ENCODE results near the gene FGF19. TPM values are rescaled to one million over a fixed set of nuclear protein-coding genes. Genes with fewer than 3 reads are reported as not detected.
A peak's percentile ranks its signal among the peaks of the same experiment; 100 is the strongest.
"Not testable (repeated sequence)": the region's sequence is repeated elsewhere in the genome, so short reads cannot be mapped to it uniquely, and the experiment has no call there.

The FGF19 gene
- polyA plus RNA-seq, 1 donor: 0.04 TPM

DNA sequence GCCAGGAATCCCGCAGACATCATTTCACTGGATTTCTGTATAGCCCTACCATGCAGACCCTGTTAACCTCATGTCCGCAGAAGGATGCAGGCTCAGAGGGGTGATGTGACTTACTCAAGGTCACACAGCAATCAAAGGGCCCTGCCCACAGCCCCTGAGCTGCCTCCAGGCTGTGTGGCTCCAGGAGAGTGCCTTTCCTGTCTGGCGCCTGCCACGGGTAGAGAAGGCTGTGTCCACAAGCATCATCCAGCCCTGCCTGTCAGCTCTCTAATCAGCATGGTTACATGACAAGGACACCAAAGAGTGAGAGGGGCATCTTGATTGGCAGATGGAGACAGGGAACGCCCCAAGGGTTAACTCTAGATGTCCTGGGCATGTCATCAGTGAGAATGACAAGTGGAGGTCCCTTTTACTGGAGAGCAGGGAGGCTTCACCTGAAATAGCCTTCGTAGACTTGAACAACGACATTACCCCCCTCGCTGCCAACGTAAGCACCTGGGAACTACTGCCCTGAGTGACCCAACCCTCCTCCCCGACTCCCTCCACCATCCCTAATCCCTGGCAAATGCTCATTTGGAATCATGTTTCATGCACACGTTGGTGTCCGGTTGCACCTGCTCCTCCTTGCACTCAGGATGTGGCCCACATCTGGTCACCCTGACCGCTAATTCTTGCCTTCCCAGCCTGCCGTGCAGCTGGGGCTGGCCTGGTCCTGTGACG, 6.9 kb downstream of the FGF19 start:
- H3K9me3 ChIP-seq (ENCODE audit: control insufficient read depth, low read depth, low read length): peaks cover 3% of the 10 kb centered on the region
- no peak overlapping the region for H3K4me3 ChIP-seq (ENCODE audit: low read length)
- peaks cover 12% of the 10 kb centered on the region for H3K27me3 ChIP-seq (ENCODE audit: control insufficient read depth, insufficient read depth, low read length)
- WGBS (ENCODE audit: insufficient coverage, low lambda C conversion rate): no CpG with 5 or more reads among the region's 15 CpGs
- no peak overlapping the region for H3K27ac ChIP-seq (ENCODE audit: low read length)
- H3K36me3 ChIP-seq (ENCODE audit: control insufficient read depth, insufficient read depth, low read length): no peaks in the 10 kb centered on the region
- peaks cover 17% of the 10 kb centered on the region for H3K4me1 ChIP-seq (ENCODE audit: control insufficient read depth, insufficient read depth, low read length)
- DNase-seq: no peak

DNA sequence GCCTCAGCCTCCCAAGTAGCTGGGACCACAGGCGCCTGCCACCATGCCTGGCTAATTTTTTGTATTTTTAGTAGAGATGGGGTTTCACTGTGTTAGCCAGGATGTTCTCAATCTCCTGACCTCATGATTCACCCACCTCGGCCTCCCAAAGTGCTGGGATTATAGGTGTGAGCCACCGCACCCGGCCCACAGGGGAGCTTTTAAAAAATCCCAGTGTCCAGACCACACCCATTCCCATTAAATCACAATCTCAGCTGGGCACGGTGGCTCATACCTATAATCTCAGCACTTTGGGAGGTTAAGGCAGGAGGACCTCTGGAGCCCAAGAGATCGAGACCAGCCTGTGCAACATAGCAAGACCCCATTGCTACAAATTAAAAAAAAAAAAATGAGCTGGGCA, 7.8 kb downstream of the FGF19 start:
- H3K27me3 ChIP-seq (ENCODE audit: control insufficient read depth, insufficient read depth, low read length); H3K4me1 ChIP-seq (ENCODE audit: control insufficient read depth, insufficient read depth, low read length); DNase-seq; H3K36me3 ChIP-seq (ENCODE audit: control insufficient read depth, insufficient read depth, low read length); H3K9me3 ChIP-seq (ENCODE audit: control insufficient read depth, low read depth, low read length); H3K4me3 ChIP-seq (ENCODE audit: low read length); H3K27ac ChIP-seq (ENCODE audit: low read length): not testable (repeated sequence)
- no CpG with 5 or more reads among the region's 6 CpGs for WGBS (ENCODE audit: insufficient coverage, low lambda C conversion rate)

DNA sequence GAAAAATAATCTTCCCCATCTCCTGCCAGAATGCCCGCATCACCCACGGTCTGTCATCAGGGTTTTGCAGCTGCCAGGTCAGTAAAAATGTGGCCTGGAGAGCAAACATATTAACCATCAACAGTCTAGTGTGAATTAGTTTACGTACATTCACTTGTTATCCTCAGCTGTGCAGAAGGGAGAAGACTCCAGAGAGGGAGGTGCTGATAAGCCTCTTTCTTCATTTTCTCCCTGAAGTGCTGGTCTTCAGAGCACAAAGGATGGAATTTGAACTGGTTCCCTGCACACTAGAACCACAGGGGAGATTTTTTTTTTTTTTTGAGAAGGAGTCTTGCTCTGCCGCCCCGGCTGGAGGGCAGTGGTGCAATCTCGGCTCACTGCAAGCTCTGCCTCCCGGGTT, 8.2 kb downstream of the FGF19 start:
- Histone ChIP-seq H3K27me3 (ENCODE audit: control insufficient read depth, insufficient read depth, low read length) (peaks cover 3% of the 10 kb centered on the region), H3K36me3 (ENCODE audit: control insufficient read depth, insufficient read depth, low read length) (no peaks in the 10 kb centered on the region)
- WGBS (ENCODE audit: insufficient coverage, low lambda C conversion rate): 100% methylated on average over 1 of the region's 7 CpGs

DNA sequence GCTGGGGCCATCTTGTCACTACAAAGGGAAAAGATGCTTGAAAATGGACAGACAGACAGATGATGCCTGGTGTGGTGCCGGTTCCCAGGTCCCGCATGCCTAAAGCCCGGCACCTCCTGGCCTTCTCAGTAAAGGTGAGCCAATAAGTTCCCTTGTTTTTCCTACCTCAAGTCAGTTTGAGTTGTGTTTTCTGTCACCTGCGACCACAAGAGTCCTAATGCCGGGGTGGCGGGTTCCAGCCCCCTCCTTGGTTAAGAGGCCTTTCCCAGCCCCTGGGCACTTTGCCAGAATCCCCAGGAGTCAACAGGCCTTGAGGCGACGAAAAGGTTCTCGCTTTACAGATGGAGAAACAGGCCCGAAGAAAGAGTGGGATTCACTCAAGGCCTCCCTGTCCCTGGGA, 9.0 kb downstream of the FGF19 start:
- no peak overlapping the region for H3K27ac ChIP-seq (ENCODE audit: low read length)
- no peak for DNase-seq
- no CpG with 5 or more reads among the region's 10 CpGs for WGBS (ENCODE audit: insufficient coverage, low lambda C conversion rate)
- H3K9me3 ChIP-seq (ENCODE audit: control insufficient read depth, low read depth, low read length): peaks cover 3% of the 10 kb centered on the region
- peaks cover 3% of the 10 kb centered on the region for H3K27me3 ChIP-seq (ENCODE audit: control insufficient read depth, insufficient read depth, low read length)
- H3K4me1 ChIP-seq (ENCODE audit: control insufficient read depth, insufficient read depth, low read length): no peaks in the 10 kb centered on the region
- H3K4me3 ChIP-seq (ENCODE audit: low read length): no peak overlapping the region
- H3K36me3 ChIP-seq (ENCODE audit: control insufficient read depth, insufficient read depth, low read length): no peaks in the 10 kb centered on the region

More for the DNA sequence above, 8.2 kb downstream of the FGF19 start:
- peaks cover 4% of the 10 kb centered on the region for H3K4me1 ChIP-seq (ENCODE audit: control insufficient read depth, insufficient read depth, low read length)
- no peak overlapping the region for H3K27ac ChIP-seq (ENCODE audit: low read length)
- peaks cover 3% of the 10 kb centered on the region for H3K9me3 ChIP-seq (ENCODE audit: control insufficient read depth, low read depth, low read length)
- no peak for DNase-seq
- H3K4me3 ChIP-seq (ENCODE audit: low read length): no peak overlapping the region

DNA sequence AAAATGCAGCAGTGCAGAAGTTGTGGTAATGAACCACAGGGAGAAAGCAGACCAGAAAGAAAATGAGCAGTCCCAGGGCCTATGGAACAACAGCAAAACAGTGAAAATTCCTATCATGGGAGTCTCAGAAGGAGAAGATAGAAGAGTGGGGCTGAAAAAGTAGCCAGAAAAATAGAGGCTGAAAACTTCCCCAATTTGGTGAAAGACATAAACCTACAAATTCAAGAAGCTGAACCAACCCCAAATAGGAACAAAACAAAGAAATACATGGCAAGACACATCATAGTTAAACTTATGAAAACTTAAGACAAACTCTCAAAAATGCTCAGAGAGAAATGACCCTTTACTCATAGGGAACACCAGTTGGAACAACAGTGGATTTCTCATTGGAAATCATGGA, 11.4 kb downstream of the FGF19 start:
- Histone ChIP-seq H3K27me3 (ENCODE audit: control insufficient read depth, insufficient read depth, low read length) (peaks cover 3% of the 10 kb centered on the region), H3K36me3 (ENCODE audit: control insufficient read depth, insufficient read depth, low read length) (no peaks in the 10 kb centered on the region)
- no peak for DNase-seq

DNA sequence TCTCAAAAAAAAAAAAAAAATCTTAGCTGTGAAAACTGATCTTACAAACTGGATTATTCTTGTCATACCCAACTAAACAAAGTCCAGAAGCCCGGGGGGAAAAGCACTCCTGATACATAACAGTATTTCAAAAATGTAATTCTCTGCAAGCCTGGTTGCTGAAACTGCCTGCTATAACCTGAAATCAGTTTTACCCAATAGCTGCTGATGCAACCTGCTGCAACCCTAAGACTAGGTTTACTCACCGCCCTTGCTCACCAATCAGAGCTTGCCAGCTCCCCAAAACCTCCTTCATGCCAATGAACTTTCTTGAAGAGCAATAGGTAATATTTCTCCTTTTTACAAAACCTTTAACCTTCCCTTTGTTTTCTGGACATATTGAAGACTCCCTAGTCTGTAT, 12.4 kb downstream of the FGF19 start:
- H3K27ac ChIP-seq (ENCODE audit: low read length): no peak overlapping the region
- WGBS (ENCODE audit: insufficient coverage, low lambda C conversion rate): 100% methylated on average over 1 of the region's 2 CpGs
- no peak overlapping the region for H3K4me3 ChIP-seq (ENCODE audit: low read length)
- H3K9me3 ChIP-seq (ENCODE audit: control insufficient read depth, low read depth, low read length): peaks cover 3% of the 10 kb centered on the region
- DNase-seq: no peak
- H3K36me3 ChIP-seq (ENCODE audit: control insufficient read depth, insufficient read depth, low read length): no peaks in the 10 kb centered on the region
- H3K4me1 ChIP-seq (ENCODE audit: control insufficient read depth, insufficient read depth, low read length): no peaks in the 10 kb centered on the region
- no peaks in the 10 kb centered on the region for H3K27me3 ChIP-seq (ENCODE audit: control insufficient read depth, insufficient read depth, low read length)

More for the DNA sequence above, 11.4 kb downstream of the FGF19 start:
- Histone ChIP-seq H3K4me1 (ENCODE audit: control insufficient read depth, insufficient read depth, low read length) (no peaks in the 10 kb centered on the region), H3K27ac (ENCODE audit: low read length) (no peak overlapping the region), H3K4me3 (ENCODE audit: low read length) (no peak overlapping the region), H3K9me3 (ENCODE audit: control insufficient read depth, low read depth, low read length) (peaks cover 3% of the 10 kb centered on the region)

DNA sequence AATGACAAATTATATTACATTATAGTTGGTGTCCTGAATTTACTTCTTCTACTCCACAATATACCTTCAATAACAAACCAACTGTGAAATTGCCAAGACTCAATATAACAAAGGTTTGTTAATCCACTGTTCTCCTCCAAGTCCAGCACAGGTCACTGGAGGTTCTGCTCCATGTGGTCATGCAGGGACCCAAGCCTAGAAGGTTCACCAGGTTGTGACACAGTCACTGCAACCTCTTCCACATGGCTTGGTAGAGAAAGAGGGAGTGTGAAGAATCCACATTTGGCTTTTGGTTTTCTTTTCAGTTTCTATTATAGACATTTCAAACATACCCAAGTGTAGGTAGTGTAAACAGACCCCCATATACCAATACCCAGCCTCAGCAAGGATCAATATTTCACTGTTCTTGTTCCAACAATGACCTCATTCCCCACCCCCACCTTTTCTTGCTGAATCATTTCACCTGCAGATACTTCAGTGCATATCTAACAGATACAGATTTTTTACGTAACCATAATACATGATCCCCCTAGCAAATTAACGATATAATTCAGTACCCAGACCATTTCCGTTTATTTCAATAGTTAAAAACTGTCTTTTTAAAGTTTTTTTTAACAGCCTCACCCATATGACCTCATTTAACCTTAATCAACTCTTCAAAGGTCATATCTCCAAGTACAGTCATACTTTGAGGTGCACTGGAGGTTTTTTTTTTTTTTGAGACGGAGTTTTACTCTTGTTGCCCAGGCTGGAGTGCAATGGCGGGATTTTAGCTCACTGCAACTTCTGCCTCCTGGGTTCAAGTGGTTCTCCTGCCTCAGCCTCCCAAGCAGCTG, 14.1 kb downstream of the FGF19 start:
- Histone ChIP-seq H3K27me3 (ENCODE audit: control insufficient read depth, insufficient read depth, low read length) (no peaks in the 10 kb centered on the region), H3K4me1 (ENCODE audit: control insufficient read depth, insufficient read depth, low read length) (no peaks in the 10 kb centered on the region), H3K4me3 (ENCODE audit: low read length) (no peak overlapping the region), H3K27ac (ENCODE audit: low read length) (no peak overlapping the region), H3K36me3 (ENCODE audit: control insufficient read depth, insufficient read depth, low read length) (no peaks in the 10 kb centered on the region), H3K9me3 (ENCODE audit: control insufficient read depth, low read depth, low read length) (peaks cover 3% of the 10 kb centered on the region)
- WGBS (ENCODE audit: insufficient coverage, low lambda C conversion rate): 90% methylated on average over 3 of the region's 5 CpGs
- DNase-seq: no peak

DNA sequence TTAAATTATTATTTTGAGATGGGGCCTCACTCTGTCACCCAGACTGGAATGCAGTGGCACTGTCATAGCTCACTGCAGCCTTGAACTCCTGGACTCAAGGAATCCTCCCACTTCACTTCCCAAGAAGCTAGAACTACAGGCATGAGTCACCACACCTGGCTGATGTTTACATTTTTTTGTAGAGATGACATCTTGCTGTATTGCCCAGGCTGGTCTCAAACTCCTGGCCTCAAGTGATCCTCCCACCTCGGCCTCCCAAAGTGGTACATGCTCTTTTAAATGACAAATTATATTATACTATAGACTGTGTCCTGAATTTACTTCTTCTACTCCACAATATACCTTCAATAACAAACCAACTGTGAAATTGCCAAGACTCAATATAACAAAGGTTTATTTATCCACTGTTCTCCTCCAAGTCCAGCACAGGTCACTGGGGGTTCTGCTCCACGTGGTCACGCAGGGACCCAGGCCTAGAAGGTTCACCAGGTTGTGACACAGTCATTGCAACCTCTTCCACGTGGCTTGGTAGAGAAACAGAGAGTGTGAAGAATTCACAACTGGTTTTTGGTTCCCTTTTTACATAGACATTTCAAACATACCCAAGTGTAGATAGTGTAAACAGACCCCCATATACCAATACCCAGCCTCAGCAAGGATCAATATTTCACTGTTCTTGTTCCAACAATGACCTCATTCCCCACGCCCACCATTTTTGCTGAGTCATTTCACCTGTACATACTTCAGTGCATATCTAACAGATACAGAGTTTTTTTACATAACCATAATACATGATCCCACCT, 15.7 kb downstream of the FGF19 start:
- not testable (repeated sequence) for H3K27ac ChIP-seq (ENCODE audit: low read length); H3K9me3 ChIP-seq (ENCODE audit: control insufficient read depth, low read depth, low read length); H3K36me3 ChIP-seq (ENCODE audit: control insufficient read depth, insufficient read depth, low read length); H3K27me3 ChIP-seq (ENCODE audit: control insufficient read depth, insufficient read depth, low read length); H3K4me1 ChIP-seq (ENCODE audit: control insufficient read depth, insufficient read depth, low read length); H3K4me3 ChIP-seq (ENCODE audit: low read length)
- WGBS (ENCODE audit: insufficient coverage, low lambda C conversion rate): 33% methylated on average over 1 of the region's 5 CpGs
- DNase-seq: peak in 1 of 2 donors; percentile 75

DNA sequence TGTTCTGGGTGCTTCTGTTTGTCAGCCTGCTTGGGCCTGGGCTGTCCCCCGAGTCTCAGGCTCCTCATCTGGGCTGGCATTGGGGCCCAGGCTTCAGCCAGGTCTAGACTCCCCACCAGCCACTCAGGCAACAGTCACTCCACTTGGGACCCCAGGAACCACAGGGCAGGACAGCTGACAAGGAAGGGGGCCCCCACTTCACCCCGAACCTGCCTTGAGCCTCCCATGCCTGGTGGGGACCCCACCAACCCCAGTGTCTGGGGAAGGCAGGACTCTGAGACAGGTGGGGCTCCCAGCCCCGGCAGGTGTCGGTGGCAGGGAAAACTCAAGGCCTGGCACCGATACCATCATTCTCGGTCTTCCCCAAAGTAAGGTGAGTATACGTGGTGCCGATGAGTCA, 17.0 kb downstream of the FGF19 start:
- H3K27ac ChIP-seq (ENCODE audit: low read length): no peak overlapping the region
- no peaks in the 10 kb centered on the region for H3K36me3 ChIP-seq (ENCODE audit: control insufficient read depth, insufficient read depth, low read length)
- H3K4me1 ChIP-seq (ENCODE audit: control insufficient read depth, insufficient read depth, low read length): no peaks in the 10 kb centered on the region
- WGBS (ENCODE audit: insufficient coverage, low lambda C conversion rate): no CpG with 5 or more reads among the region's 8 CpGs
- no peak overlapping the region for H3K4me3 ChIP-seq (ENCODE audit: low read length)
- H3K27me3 ChIP-seq (ENCODE audit: control insufficient read depth, insufficient read depth, low read length): no peaks in the 10 kb centered on the region
- no peak for DNase-seq
- no peaks in the 10 kb centered on the region for H3K9me3 ChIP-seq (ENCODE audit: control insufficient read depth, low read depth, low read length)

DNA sequence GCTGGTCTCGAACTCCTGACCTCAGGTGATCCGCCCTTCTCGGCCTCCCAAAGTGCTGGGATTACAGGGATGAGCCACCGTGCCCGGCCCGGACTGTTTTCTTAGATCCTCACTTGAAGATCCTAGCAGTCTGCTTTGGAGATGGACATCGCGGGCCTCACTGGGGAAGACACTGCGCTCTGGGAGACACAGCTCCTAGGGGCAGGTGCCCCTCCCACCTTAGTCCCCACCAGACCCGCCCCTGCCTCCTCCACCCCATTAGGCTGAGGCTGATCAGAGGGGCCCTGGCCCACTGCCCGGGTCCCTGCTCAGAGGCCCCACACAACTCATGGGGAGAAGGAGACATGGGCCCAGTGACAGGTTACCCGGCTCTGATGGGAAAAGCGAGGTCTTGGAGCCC, 17.4 kb downstream of the FGF19 start:
- Histone ChIP-seq H3K4me3 (ENCODE audit: low read length) (no peak overlapping the region), H3K27ac (ENCODE audit: low read length) (no peak overlapping the region), H3K27me3 (ENCODE audit: control insufficient read depth, insufficient read depth, low read length) (no peaks in the 10 kb centered on the region), H3K4me1 (ENCODE audit: control insufficient read depth, insufficient read depth, low read length) (no peaks in the 10 kb centered on the region), H3K36me3 (ENCODE audit: control insufficient read depth, insufficient read depth, low read length) (no peaks in the 10 kb centered on the region), H3K9me3 (ENCODE audit: control insufficient read depth, low read depth, low read length) (no peaks in the 10 kb centered on the region)
- no CpG with 5 or more reads among the region's 13 CpGs for WGBS (ENCODE audit: insufficient coverage, low lambda C conversion rate)
- no peak for DNase-seq
